Esophagus muscularis mucosa (tissue), 4 donors: ENCODE results near the gene GALK2.
"Not testable (repeated sequence)": the region's sequence is repeated elsewhere in the genome, so short reads cannot be mapped to it uniquely, and the experiment has no call there.

Experiments
- CTCF ChIP-seq, 3 experiments: fragments of 200-600 bp in 2 of 3; fragments of 450-650 bp in 1 of 3; sonication (generic) in 2 of 3; IDR thresholded peaks; one replicate each; pipeline ENCODE4 v1.5.1; 2017 to 2019; ENCODE audit warnings: antibody characterized with exemption in 3 of 3, mild to moderate bottlenecking in 2 of 3, moderate library complexity in 1 of 3
- EP300 ChIP-seq: sonication (generic); formaldehyde crosslinking; IDR thresholded peaks from one replicate; pipeline ENCODE4 v1.6.1; 2017; ENCODE audit warnings: antibody characterized with exemption
- POLR2A ChIP-seq: fragments of 450-650 bp; IDR thresholded peaks from one replicate; pipeline ENCODE4 v1.6.1; 2017; ENCODE audit warnings: antibody characterized with exemption, moderate library complexity, mild to moderate bottlenecking, low read depth
- POLR2AphosphoS5 ChIP-seq, 2 donors: sonication (generic); formaldehyde crosslinking; IDR thresholded peaks; one replicate each; pipeline ENCODE4 v1.6.1; 2017; ENCODE audit warnings: antibody characterized with exemption in 2 of 2

DNA sequence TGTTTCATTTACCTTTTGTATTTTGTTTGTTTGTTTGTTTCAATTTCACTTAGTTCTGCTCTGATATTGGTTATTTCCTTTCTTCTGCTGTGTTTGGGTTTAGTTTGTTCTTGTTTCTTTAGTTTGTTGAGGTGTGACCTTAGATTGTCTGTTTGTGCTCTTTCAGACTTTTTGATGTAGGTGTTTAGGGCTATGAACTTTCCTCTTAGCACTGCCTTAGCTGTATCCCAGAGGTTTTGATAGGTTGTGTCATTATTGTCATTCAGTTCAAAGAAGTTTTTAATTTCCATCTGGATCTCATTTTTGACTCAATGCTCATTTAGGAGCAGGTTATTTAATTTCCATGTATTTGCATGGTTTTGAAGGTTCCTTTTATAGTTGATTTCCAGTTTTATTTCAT, 38.1 kb downstream of the GALK2 start:
- not testable (repeated sequence) for TF ChIP-seq EP300; CTCF (IDR thresholded peaks at IDR 0.05); POLR2A; POLR2AphosphoS5 (IDR thresholded peaks at IDR 0.05)
